ENCODE results near the gene PRXL2C. TPM values are rescaled to one million over a fixed set of nuclear protein-coding genes. Genes with fewer than 3 reads are reported as not detected.
"Not testable (repeated sequence)": the region's sequence is repeated elsewhere in the genome, so short reads cannot be mapped to it uniquely, and the experiment has no call there.

The PRXL2C gene
- total RNA-seq, 2 donors from 2014 or later = 21.1 to 25.8 TPM

GRCh38 chr9:96638606-96639364 lies 16.3 kb downstream of the PRXL2C start:
- Mint-ChIP-seq H3K27ac (no peak overlapping the region), H3K4me3 (peak overlapping the region; percentile 47), H3K36me3 (ENCODE audit: low read depth) (no peaks in the 10 kb centered on the region), H3K27me3 (peaks cover 5% of the 10 kb centered on the region), H3K4me1 (no peaks in the 10 kb centered on the region)
- DNase-seq (no peak), ATAC-seq (no peak)
- H3K9me3 ChIP-seq (ENCODE audit: control insufficient read depth, low read length, poor library complexity, severe bottlenecking) = no peaks in the 10 kb centered on the region

- ATAC-seq (no peak), DNase-seq (no peak)
- H3K36me3 Mint-ChIP-seq (ENCODE audit: low read depth) = peaks cover 4% of the 10 kb centered on the region
- H3K4me3 Mint-ChIP-seq = no peak overlapping the region
- H3K27ac Mint-ChIP-seq = no peak overlapping the region
- peaks cover 10% of the 10 kb centered on the region for H3K27me3 Mint-ChIP-seq
- H3K9me3 ChIP-seq (ENCODE audit: control insufficient read depth, low read length, poor library complexity, severe bottlenecking) = no peaks in the 10 kb centered on the region
- H3K4me1 Mint-ChIP-seq = peaks cover 3% of the 10 kb centered on the region
Observed at GRCh38 chr9:96636368-96636767, 18.7 kb downstream of the PRXL2C start.

- not testable (repeated sequence) for H3K4me1 Mint-ChIP-seq; DNase-seq; H3K27ac Mint-ChIP-seq; H3K36me3 Mint-ChIP-seq (ENCODE audit: low read depth); H3K9me3 ChIP-seq (ENCODE audit: control insufficient read depth, low read length, poor library complexity, severe bottlenecking); ATAC-seq; H3K4me3 Mint-ChIP-seq
- peaks cover 25% of the 10 kb centered on the region for H3K27me3 Mint-ChIP-seq
Observed at GRCh38 chr9:96633579-96633978, 21.5 kb downstream of the PRXL2C start.

DNA sequence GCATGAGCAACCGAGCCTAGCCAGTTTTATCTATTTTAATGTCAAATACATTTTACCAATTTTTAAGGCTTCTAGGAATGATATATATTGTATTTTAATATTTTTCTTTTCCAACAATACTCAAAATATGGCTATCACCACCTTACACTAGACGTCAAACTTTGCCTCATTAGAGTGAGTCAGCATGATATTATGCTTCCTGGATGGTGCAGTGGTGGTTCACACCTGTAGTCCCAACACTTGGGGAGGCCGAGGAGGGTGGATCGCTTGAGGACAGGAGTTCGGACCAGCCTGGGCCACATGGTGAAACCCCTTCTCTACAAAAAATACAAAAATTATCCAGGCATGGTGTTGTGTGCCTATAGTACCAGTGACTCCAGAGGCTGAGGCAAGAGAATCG lies 28.2 kb downstream of the PRXL2C start:
- Mint-ChIP-seq H3K27me3 (peaks cover 44% of the 10 kb centered on the region), H3K27ac (no peak overlapping the region), H3K4me3 (no peak overlapping the region), H3K36me3 (ENCODE audit: low read depth) (peaks cover 4% of the 10 kb centered on the region), H3K4me1 (peaks cover under 1% of the 10 kb centered on the region)
- DNase-seq (no peak), ATAC-seq (no peak)
- no peaks in the 10 kb centered on the region for H3K9me3 ChIP-seq (ENCODE audit: control insufficient read depth, low read length, poor library complexity, severe bottlenecking)

DNA sequence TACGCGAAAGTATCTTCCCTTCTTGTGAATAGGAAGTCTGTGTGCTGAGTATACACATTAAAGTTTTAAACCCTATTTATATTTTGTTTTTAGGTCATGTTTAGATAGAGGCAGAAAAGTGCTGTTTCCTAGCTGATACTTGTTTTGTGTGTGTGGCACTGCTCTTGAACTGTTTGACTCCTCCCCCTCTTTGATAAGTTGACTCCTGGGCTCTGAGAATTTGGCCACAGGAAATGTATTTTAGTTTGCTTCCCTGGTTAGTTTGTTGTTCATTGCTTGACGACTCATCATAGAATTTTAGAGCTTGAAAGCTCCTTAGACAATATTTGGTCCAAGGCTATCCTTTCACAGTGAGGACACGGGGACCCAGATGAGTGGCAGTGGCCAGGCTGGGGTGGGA lies 33.5 kb downstream of the PRXL2C start:
- H3K4me1 Mint-ChIP-seq = peaks cover 3% of the 10 kb centered on the region
- no peak overlapping the region for H3K27ac Mint-ChIP-seq
- DNase-seq = no peak
- no peaks in the 10 kb centered on the region for H3K36me3 Mint-ChIP-seq (ENCODE audit: low read depth)
- no peak for ATAC-seq
- H3K9me3 ChIP-seq (ENCODE audit: control insufficient read depth, low read length, poor library complexity, severe bottlenecking) = no peaks in the 10 kb centered on the region
- H3K27me3 Mint-ChIP-seq = peaks cover 45% of the 10 kb centered on the region
- H3K4me3 Mint-ChIP-seq = no peak overlapping the region

DNA sequence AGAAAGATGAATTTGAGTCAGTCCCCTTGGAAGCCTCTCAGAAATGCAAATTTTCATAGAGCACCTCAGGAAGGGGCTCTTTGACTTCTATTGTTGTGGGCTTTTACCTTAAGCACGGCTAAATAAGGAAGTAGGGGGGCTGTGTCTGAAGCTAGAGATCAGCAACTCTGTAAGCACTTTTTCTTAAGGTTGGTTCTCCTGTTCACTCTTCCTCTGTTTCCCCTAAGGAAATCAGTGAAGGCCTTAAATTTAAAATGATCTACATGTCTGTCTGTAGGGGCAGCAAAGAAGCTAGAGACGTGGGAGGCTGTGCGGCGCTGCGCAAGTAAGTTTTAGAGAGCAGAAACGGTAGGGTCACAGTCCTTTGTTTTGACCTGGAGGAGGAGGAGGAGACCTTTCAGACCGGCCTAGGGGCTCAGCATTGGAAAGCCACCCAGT lies 34.3 kb downstream of the PRXL2C start:
- peaks cover 48% of the 10 kb centered on the region for H3K27me3 Mint-ChIP-seq
- H3K36me3 Mint-ChIP-seq (ENCODE audit: low read depth) = no peaks in the 10 kb centered on the region
- H3K4me3 Mint-ChIP-seq = peak overlapping the region; percentile 78
- no peak for DNase-seq
- peaks cover 3% of the 10 kb centered on the region for H3K4me1 Mint-ChIP-seq
- H3K27ac Mint-ChIP-seq = no peak overlapping the region
- no peak for ATAC-seq
- no peaks in the 10 kb centered on the region for H3K9me3 ChIP-seq (ENCODE audit: control insufficient read depth, low read length, poor library complexity, severe bottlenecking)

GRCh38 chr9:96620181-96620514 lies 35.0 kb downstream of the PRXL2C start:
- H3K27ac Mint-ChIP-seq = peak overlapping the region; percentile 34
- peak overlapping the region; percentile 78 for H3K4me3 Mint-ChIP-seq
- peaks cover 3% of the 10 kb centered on the region for H3K4me1 Mint-ChIP-seq
- H3K9me3 ChIP-seq (ENCODE audit: control insufficient read depth, low read length, poor library complexity, severe bottlenecking) = no peaks in the 10 kb centered on the region
- no peaks in the 10 kb centered on the region for H3K36me3 Mint-ChIP-seq (ENCODE audit: low read depth)
- H3K27me3 Mint-ChIP-seq = peaks cover 50% of the 10 kb centered on the region
- DNase-seq (no peak), ATAC-seq (no peak)

DNA sequence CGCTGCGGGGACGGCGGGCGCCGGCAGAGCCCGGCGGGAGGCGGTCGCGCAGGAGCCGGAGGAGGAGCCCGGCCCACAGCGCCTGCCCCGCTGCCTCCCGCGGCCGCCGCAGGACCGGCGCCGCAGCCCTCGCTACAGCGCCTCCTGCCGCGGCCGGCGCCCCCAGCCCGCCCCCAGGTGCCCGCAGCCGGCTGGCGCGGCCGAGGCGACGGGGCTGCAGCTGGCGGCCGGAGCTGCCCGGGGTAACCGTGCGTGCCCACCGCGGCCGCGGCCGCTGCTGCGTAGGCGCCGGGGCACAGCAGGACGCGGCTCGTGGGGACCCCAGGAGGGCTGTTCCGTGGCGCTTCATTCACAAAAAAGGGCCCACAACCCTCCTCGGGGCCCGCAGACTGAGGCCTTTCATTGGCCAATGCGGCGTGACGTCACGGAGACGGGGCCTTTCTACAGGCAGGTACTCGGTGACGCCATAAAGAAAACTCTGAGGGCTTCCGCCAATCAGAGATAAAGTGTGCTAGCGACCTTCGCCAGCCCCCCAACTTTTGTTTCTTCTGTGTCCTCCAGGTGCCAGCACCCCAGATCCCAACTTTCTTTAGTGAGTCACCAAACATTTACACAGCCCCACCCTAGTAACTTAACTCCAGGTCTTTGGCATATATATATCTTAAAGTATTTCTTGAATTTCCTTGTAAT lies 35.5 kb downstream of the PRXL2C start, which contains the start of gene CDC14B:
Gene CDC14B, minus strand, starts transcription at position 353 of the 690 bp plus-strand sequence. CDS start 465 bp downstream, outside the sequence.
- ATAC-seq = peak; percentile 86
- peak within 1 kb of the TSS; percentile 34 for H3K27ac Mint-ChIP-seq
- no peaks in the 10 kb centered on the region for H3K36me3 Mint-ChIP-seq (ENCODE audit: low read depth)
- DNase-seq = peak; percentile 32 to 50 (median 37)
- peaks cover 55% of the 10 kb centered on the region for H3K27me3 Mint-ChIP-seq
- peaks cover 3% of the 10 kb centered on the region for H3K4me1 Mint-ChIP-seq
- no peaks in the 10 kb centered on the region for H3K9me3 ChIP-seq (ENCODE audit: control insufficient read depth, low read length, poor library complexity, severe bottlenecking)
- H3K4me3 Mint-ChIP-seq = peak within 1 kb of the TSS; percentile 78

- H3K36me3 Mint-ChIP-seq (ENCODE audit: low read depth) = no peaks in the 10 kb centered on the region
- ATAC-seq (no peak), DNase-seq (no peak)
Observed at GRCh38 chr9:96619124-96619465, 36.0 kb downstream of the PRXL2C start.

GRCh38 chr9:96618209-96619123 lies 36.7 kb downstream of the PRXL2C start:
- no peaks in the 10 kb centered on the region for H3K9me3 ChIP-seq (ENCODE audit: control insufficient read depth, low read length, poor library complexity, severe bottlenecking)
- Mint-ChIP-seq H3K27ac (peak overlapping the region; percentile 3), H3K4me1 (peaks cover 3% of the 10 kb centered on the region), H3K27me3 (peaks cover 59% of the 10 kb centered on the region), H3K4me3 (peak overlapping the region; percentile 76), H3K36me3 (ENCODE audit: low read depth) (no peaks in the 10 kb centered on the region)
- peak; percentile 8 to 20 (median 16) for DNase-seq
- ATAC-seq = no peak

More at GRCh38 chr9:96619124-96619465, 36.0 kb downstream of the PRXL2C start:
- no peaks in the 10 kb centered on the region for H3K9me3 ChIP-seq (ENCODE audit: control insufficient read depth, low read length, poor library complexity, severe bottlenecking)
- H3K4me1 Mint-ChIP-seq = peaks cover 3% of the 10 kb centered on the region
- H3K27ac Mint-ChIP-seq = no peak overlapping the region
- H3K27me3 Mint-ChIP-seq = peaks cover 56% of the 10 kb centered on the region
- H3K4me3 Mint-ChIP-seq = peak overlapping the region; percentile 76

GRCh38 chr9:96617439-96618185 lies 37.5 kb downstream of the PRXL2C start:
- H3K36me3 Mint-ChIP-seq (ENCODE audit: low read depth) = no peaks in the 10 kb centered on the region
- ATAC-seq (no peak), DNase-seq (no peak)
- H3K27me3 Mint-ChIP-seq = peaks cover 68% of the 10 kb centered on the region
- H3K4me1 Mint-ChIP-seq = peaks cover 3% of the 10 kb centered on the region
- no peak overlapping the region for H3K27ac Mint-ChIP-seq
- peak overlapping the region; percentile 76 for H3K4me3 Mint-ChIP-seq
- H3K9me3 ChIP-seq (ENCODE audit: control insufficient read depth, low read length, poor library complexity, severe bottlenecking) = no peaks in the 10 kb centered on the region

DNA sequence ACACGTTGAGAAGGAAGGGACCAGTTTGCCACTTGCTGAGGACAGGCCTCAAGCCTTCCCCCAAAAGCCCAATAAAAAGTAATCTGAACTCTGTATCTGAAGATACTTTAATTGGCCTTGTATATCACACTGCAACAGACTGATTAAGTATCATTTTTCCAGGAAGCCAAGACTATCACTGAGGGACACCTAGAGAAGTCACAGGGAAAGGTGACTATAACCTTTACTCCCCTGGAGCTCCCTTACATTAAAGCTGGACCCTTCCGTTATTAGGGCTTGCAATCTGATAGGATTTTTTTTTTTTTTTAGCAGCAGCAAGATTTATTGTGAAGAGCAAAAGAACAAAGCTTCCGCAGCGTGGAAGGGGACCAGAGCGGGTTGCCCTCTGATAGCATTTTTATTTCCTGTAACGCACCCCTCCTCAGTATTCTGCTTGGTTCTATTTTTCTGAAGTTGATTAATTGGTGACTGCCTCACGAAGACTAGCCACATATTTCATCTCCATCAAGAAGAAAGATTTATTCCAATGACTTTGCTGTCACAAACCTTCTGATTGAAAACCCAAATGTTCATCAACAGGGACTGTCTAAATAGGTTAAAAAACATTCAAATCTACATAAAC lies 38.2 kb downstream of the PRXL2C start:
- ATAC-seq (no peak), DNase-seq (no peak)
- Mint-ChIP-seq H3K4me3 (peak overlapping the region; percentile 62), H3K27me3 (peaks cover 68% of the 10 kb centered on the region), H3K36me3 (ENCODE audit: low read depth) (no peaks in the 10 kb centered on the region), H3K4me1 (peaks cover 3% of the 10 kb centered on the region), H3K27ac (no peak overlapping the region)
- H3K9me3 ChIP-seq (ENCODE audit: control insufficient read depth, low read length, poor library complexity, severe bottlenecking) = no peaks in the 10 kb centered on the region
